HCT116 (cell line): ENCODE measurements around the gene BCL7A. TPM values are rescaled to one million over a fixed set of nuclear protein-coding genes. Genes with fewer than 3 reads are reported as not detected.

Experiments
- ATAC-seq: fragments of 200-7000 bp; cut with Tn5 transposase; 2 replicates; pipeline ENCODE4 v1.9.1; 2020; ENCODE audit warnings: mild to moderate bottlenecking, moderate library complexity
- BruUV-seq: library from RNA; stranded (reverse); fragments of 400-500 nt; replicated peaks from 2 replicates; lab custom pipeline; 2021; lab: Mats Ljungman, UMichigan
- CTCF ChIA-PET: fragments of 300-600 bp; sonication (Branson Sonifier 250); formaldehyde crosslinking; loops from one replicate; lab custom pipeline; 2021; ENCODE audit warnings: antibody characterized with exemption; lab: Charles Lee
- POLR2A ChIA-PET: fragments of 300-600, 350-600 bp; sonication (Branson Sonifier 250); formaldehyde crosslinking; loops from one replicate; lab custom pipeline; 2021; ENCODE audit warnings: antibody characterized with exemption; lab: Charles Lee
- RAD21 ChIA-PET, 2 experiments: fragments of 300-600 bp; sonication (Branson Sonifier 250); formaldehyde crosslinking; loops; one replicate each; lab custom pipeline; 2023; ENCODE audit warnings: low total read pairs in 2 of 2; ENCODE audit not compliant: uncharacterized antibody in 2 of 2, unreplicated experiment in 2 of 2, low non-redundant PET in 1 of 2; lab: Charles Lee
- DNase-seq: peaks from one replicate; pipeline ENCODE4 v3.0.0-alpha.2; 2010; ENCODE audit warnings: low read depth, low spot score
- H2AFZ ChIP-seq: fragments of 200-600 bp; shearing (Covaris generic), sonication (generic); 2 replicates; pipeline ENCODE4 v1.6.1; 2017; ENCODE audit warnings: low read depth, mixed run types, mixed read lengths, antibody characterized with exemption, low read length; ENCODE audit not compliant: poor library complexity, severe bottlenecking
- H3K27ac ChIP-seq: 2 replicates; pipeline ENCODE4 v1.5.1; 2012; ENCODE audit warnings: low read depth, low read length
- H3K27me3 ChIP-seq: fragments of 200-600 bp; sonication (generic); 2 replicates; pipeline ENCODE4 v1.6.1; 2016; ENCODE audit warnings: mixed run types, low read length, mixed read lengths; ENCODE audit not compliant: insufficient read depth
- H3K36me3 ChIP-seq, 2 experiments: fragments of 200-500 bp in 1 of 2; fragments of 200-600 bp in 1 of 2; sonication (Bioruptor generic) in 1 of 2; sonication (generic) in 1 of 2; 2 replicates each; pipeline versions ENCODE4 v1.5.1 to v1.6.1; 2014 to 2016; ENCODE audit warnings: low read length in 2 of 2, inconsistent platforms in 1 of 2, mixed read lengths in 1 of 2, mixed run types in 1 of 2; ENCODE audit not compliant: insufficient read depth in 2 of 2, control insufficient read depth in 1 of 2
- H3K4me1 ChIP-seq, 2 experiments: fragments of 200-600 bp in 1 of 2; sonication (generic) in 1 of 2; 2 replicates each; pipeline versions ENCODE4 v1.5.1 to v1.6.1; 2012 to 2017; ENCODE audit warnings: low read length in 2 of 2, inconsistent platforms in 1 of 2, mild to moderate bottlenecking in 1 of 2, mixed read lengths in 1 of 2, mixed run types in 1 of 2, moderate library complexity in 1 of 2; ENCODE audit not compliant: insufficient read depth in 2 of 2, control insufficient read depth in 1 of 2
- H3K4me2 ChIP-seq: fragments of 200-600 bp; sonication (generic); 2 replicates; pipeline ENCODE4 v1.6.1; 2017; ENCODE audit warnings: mixed run types, low read length, mixed read lengths
- H3K4me3 ChIP-seq, 2 experiments: fragments of 200-600 bp in 1 of 2; sonication (generic) in 1 of 2; replicated peaks in 1 of 2; 2 replicates each; pipeline ENCODE4 v1.5.1; 2011 to 2016; ENCODE audit warnings: low read length in 2 of 2, control low read depth in 1 of 2, low read depth in 1 of 2, mild to moderate bottlenecking in 1 of 2, mixed read lengths in 1 of 2, mixed run types in 1 of 2
- H3K79me2 ChIP-seq: fragments of 200-600 bp; sonication (generic); 2 replicates; pipeline ENCODE4 v1.6.1; 2017; ENCODE audit warnings: mild to moderate bottlenecking, mixed run types, low read length, moderate library complexity, mixed read lengths; ENCODE audit not compliant: insufficient read depth
- H3K9ac ChIP-seq: fragments of 200-600 bp; sonication (generic); 2 replicates; pipeline ENCODE4 v1.6.1; 2016; ENCODE audit warnings: low read length, mixed read lengths
- H3K9me2 ChIP-seq: fragments of 200-600 bp; sonication (generic), shearing (Covaris generic); 2 replicates; pipeline ENCODE4 v1.6.1; 2017; ENCODE audit warnings: mixed run types, mild to moderate bottlenecking, moderate library complexity; ENCODE audit not compliant: insufficient read depth
- H3K9me3 ChIP-seq, 2 experiments: fragments of 200-500 bp in 1 of 2; fragments of 200-600 bp in 1 of 2; sonication (Bioruptor generic) in 1 of 2; sonication (generic) in 1 of 2; 2 replicates each; pipeline ENCODE4 v1.6.1; 2014 to 2017; ENCODE audit warnings: low read length in 2 of 2, mixed read lengths in 2 of 2, inconsistent platforms in 1 of 2, low read depth in 1 of 2, mild to moderate bottlenecking in 1 of 2, mixed run types in 1 of 2, moderate library complexity in 1 of 2; ENCODE audit not compliant: control insufficient read depth in 1 of 2, insufficient read depth in 1 of 2
- H4K20me1 ChIP-seq: fragments of 200-600 bp; sonication (generic), shearing (Covaris generic); 2 replicates; pipeline ENCODE4 v1.6.1; 2017; ENCODE audit warnings: mixed run types, mild to moderate bottlenecking, moderate library complexity; ENCODE audit not compliant: insufficient read depth
- CBX3 ChIP-seq: IDR thresholded peaks from 2 replicates; pipeline ENCODE4 v1.6.1; 2012; ENCODE audit warnings: low read depth
- CEBPB ChIP-seq: IDR thresholded peaks from 2 replicates; pipeline ENCODE4 v1.6.1; 2012; ENCODE audit warnings: low read depth
- EGR1 ChIP-seq: IDR thresholded peaks from 2 replicates; pipeline ENCODE4 v1.6.1; 2012; ENCODE audit warnings: low read depth
- ELF1 ChIP-seq: IDR thresholded peaks from 2 replicates; pipeline ENCODE4 v1.6.1; 2012; ENCODE audit warnings: low read depth, borderline replicate concordance
- FOSL1 ChIP-seq: IDR thresholded peaks from 2 replicates; pipeline ENCODE4 v1.6.1; 2012; ENCODE audit warnings: low read depth
- JUND ChIP-seq: IDR thresholded peaks from 2 replicates; pipeline ENCODE4 v1.6.1; 2012
- POLR2A ChIP-seq: IDR thresholded peaks from 2 replicates; pipeline ENCODE4 v1.7.0; 2011; ENCODE audit warnings: borderline replicate concordance; ENCODE audit not compliant: insufficient read depth, insufficient read length; ENCODE audit errors: extremely low read depth
- POLR2AphosphoS5 ChIP-seq: IDR thresholded peaks from 2 replicates; pipeline ENCODE4 v1.6.1; 2011; ENCODE audit warnings: mild to moderate bottlenecking, low read depth, low read length, moderate library complexity
- RAD21 ChIP-seq: IDR thresholded peaks from 2 replicates; pipeline ENCODE4 v1.6.1; 2012; ENCODE audit warnings: low read depth, mild to moderate bottlenecking
- TCF7L2 ChIP-seq: IDR thresholded peaks from 2 replicates; pipeline ENCODE4 v1.7.0; 2011; ENCODE audit warnings: borderline replicate concordance, inconsistent platforms; ENCODE audit not compliant: insufficient read depth, insufficient read length; ENCODE audit errors: extremely low read depth
- YY1 ChIP-seq: IDR thresholded peaks from 2 replicates; pipeline ENCODE4 v1.6.1; 2011; ENCODE audit warnings: low read length, low read depth, moderate library complexity, mild to moderate bottlenecking; ENCODE audit not compliant: insufficient replicate concordance; ENCODE audit errors: extremely low read depth
- intact Hi-C: fragments of 100-400 bp; cut with micrococcal nuclease; formaldehyde crosslinking; loops from 2 replicates; pipeline ENCODE4 v1.10.0; 2022
- total RNA-seq: library from RNA; stranded (reverse); gene quantifications from one replicate; pipeline ENCODE4 v1.2.1, GENCODE V29; 2021; ENCODE audit not compliant: unreplicated experiment
- TF ChIP-seq, protein P1 (sequence below): IDR thresholded peaks from 2 replicates; pipeline ENCODE4 v1.6.1; 2012; ENCODE audit warnings: low read depth
- TF ChIP-seq, protein P2 (sequence below), 3 experiments: fragments of 200-600 bp in 1 of 3; sonication (generic) in 1 of 3; IDR thresholded peaks in 2 of 3; conservative IDR thresholded peaks in 1 of 3; 2 replicates each; pipeline ENCODE4 v1.5.1; 2012 to 2017; ENCODE audit warnings: low read depth in 2 of 3, low read length in 2 of 3, antibody characterized with exemption in 1 of 3, borderline replicate concordance in 1 of 3, control low read depth in 1 of 3, mild to moderate bottlenecking in 1 of 3, mixed read lengths in 1 of 3, mixed run types in 1 of 3, moderate library complexity in 1 of 3; ENCODE audit not compliant: insufficient read depth in 1 of 3
- TF ChIP-seq, protein P3 (sequence below): IDR thresholded peaks from 2 replicates; pipeline ENCODE4 v1.6.1; 2011; ENCODE audit warnings: mild to moderate bottlenecking, low read length, moderate library complexity; ENCODE audit not compliant: insufficient replicate concordance; ENCODE audit errors: extremely low read depth
- TF ChIP-seq, protein P4 (sequence below): IDR thresholded peaks from 2 replicates; pipeline ENCODE4 v1.6.1; 2012
- TF ChIP-seq, protein P5 (sequence below): IDR thresholded peaks from 2 replicates; pipeline ENCODE4 v1.6.1; 2012

Gene BCL7A
- total RNA-seq, 1 experiment from 2014 or later: 14.2 TPM

DNA sequence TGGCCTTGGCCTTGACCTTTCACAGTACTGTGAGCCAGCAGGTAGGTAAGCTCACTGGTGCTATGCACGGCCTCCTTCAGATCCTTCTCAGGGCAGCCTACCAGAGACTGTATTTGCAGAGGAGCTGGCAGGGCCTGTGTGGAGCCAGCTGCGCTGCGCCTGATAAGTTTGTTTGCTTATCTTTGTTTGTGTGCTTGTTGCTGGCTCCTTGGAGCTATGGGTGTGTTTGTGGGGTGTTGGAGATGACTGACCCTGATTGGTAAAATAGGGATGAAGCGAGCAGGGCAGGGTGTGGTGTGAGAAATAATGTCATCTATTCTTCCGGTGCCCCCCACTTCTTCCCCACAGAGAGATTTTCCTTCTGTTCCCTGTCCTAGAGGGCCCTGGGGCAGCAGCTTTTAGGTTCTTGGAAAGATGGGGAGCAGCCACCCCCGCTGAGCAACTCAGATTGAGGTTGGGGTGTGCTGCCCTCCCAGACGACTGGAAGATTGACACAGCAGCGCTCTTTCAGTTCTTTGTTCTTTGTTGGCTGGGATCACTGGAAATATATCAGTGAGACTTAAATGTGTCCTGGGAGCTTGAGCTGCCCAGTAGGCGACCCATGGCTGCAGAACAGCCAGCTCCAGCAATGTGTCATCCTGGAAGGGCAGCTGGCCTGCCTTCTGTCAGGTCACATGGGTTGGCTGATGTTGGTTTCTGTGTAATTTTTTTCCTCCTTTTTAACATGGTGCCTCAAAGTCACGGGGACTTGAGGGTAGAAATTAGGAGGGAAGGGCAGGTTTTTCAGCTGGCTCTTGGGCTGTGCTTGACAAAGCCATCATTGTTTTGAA is 76.5 kb downstream of the BCL7A start (continued):
- no peak for TF ChIP-seq CEBPB
- TF ChIP-seq ELF1: no peak

DNA sequence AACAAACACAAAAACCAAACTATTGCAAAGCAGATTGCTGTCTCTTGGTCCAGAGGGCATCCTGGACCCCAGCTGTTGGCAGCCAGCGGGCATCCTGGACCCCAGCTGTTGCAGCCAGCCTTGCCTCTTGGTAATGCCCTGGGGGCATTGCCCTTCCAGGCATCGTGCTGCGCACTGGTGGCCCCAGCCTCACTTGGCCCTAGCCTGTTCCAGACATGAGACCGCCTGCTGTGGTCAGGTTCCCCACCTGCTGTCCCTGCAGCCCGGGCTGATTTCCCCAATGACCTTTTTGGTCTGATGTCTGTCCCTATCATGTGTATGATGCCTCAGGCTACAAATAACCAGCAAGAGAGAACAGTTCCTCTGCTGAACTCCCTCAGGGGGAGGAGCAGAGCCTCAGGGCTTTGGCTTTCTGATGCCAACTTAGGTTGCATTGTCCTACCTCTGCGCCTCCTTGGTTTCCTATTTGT is 77.6 kb downstream of the BCL7A start:
- intact Hi-C loops: no loop called here
- H2AFZ ChIP-seq: no peak overlapping the region
- DNase-seq (no peak), ATAC-seq (no peak)
- no peak overlapping the region for H3K9ac ChIP-seq
- CTCF ChIA-PET: no interaction called here
- H3K27ac ChIP-seq: no peak overlapping the region
- peaks cover 10 to 29% of the 10 kb centered on the region in 2 experiments; a peak in 2 of 4 replicates for H3K4me1 ChIP-seq
- peaks cover 87% of the 10 kb centered on the region for H3K79me2 ChIP-seq
- H3K27me3 ChIP-seq: no peaks in the 10 kb centered on the region
- BruUV-seq: no TSS peak
- no peaks in the 10 kb centered on the region for H3K36me3 ChIP-seq
- POLR2A ChIA-PET: no interaction called here
- H3K4me2 ChIP-seq: no peak overlapping the region
- H3K9me3 ChIP-seq: no peaks in the 10 kb centered on the region; a peak in 1 of 4 replicates
- H3K9me2 ChIP-seq: no peaks in the 10 kb centered on the region
- 0 out of 2 replicates have a peak, but pooled peaks cover 4% of the 10 kb centered on the region for H4K20me1 ChIP-seq
- RAD21 ChIA-PET: no interaction called here
- no peak overlapping the region for H3K4me3 ChIP-seq
- TF ChIP-seq RAD21: no peak
- TF ChIP-seq, protein P1, sequence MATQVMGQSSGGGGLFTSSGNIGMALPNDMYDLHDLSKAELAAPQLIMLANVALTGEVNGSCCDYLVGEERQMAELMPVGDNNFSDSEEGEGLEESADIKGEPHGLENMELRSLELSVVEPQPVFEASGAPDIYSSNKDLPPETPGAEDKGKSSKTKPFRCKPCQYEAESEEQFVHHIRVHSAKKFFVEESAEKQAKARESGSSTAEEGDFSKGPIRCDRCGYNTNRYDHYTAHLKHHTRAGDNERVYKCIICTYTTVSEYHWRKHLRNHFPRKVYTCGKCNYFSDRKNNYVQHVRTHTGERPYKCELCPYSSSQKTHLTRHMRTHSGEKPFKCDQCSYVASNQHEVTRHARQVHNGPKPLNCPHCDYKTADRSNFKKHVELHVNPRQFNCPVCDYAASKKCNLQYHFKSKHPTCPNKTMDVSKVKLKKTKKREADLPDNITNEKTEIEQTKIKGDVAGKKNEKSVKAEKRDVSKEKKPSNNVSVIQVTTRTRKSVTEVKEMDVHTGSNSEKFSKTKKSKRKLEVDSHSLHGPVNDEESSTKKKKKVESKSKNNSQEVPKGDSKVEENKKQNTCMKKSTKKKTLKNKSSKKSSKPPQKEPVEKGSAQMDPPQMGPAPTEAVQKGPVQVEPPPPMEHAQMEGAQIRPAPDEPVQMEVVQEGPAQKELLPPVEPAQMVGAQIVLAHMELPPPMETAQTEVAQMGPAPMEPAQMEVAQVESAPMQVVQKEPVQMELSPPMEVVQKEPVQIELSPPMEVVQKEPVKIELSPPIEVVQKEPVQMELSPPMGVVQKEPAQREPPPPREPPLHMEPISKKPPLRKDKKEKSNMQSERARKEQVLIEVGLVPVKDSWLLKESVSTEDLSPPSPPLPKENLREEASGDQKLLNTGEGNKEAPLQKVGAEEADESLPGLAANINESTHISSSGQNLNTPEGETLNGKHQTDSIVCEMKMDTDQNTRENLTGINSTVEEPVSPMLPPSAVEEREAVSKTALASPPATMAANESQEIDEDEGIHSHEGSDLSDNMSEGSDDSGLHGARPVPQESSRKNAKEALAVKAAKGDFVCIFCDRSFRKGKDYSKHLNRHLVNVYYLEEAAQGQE: no peak
- TF ChIP-seq, protein P2, sequence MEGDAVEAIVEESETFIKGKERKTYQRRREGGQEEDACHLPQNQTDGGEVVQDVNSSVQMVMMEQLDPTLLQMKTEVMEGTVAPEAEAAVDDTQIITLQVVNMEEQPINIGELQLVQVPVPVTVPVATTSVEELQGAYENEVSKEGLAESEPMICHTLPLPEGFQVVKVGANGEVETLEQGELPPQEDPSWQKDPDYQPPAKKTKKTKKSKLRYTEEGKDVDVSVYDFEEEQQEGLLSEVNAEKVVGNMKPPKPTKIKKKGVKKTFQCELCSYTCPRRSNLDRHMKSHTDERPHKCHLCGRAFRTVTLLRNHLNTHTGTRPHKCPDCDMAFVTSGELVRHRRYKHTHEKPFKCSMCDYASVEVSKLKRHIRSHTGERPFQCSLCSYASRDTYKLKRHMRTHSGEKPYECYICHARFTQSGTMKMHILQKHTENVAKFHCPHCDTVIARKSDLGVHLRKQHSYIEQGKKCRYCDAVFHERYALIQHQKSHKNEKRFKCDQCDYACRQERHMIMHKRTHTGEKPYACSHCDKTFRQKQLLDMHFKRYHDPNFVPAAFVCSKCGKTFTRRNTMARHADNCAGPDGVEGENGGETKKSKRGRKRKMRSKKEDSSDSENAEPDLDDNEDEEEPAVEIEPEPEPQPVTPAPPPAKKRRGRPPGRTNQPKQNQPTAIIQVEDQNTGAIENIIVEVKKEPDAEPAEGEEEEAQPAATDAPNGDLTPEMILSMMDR (IDR thresholded peaks at IDR 0.05 in 2 of 3, conservative IDR thresholded peaks at IDR 0.05 in 1 of 3; ENCODE audit: borderline replicate concordance in 1 of 3, insufficient read depth in 1 of 3, low read depth in 2 of 3, low read length in 2 of 3): no peak
- no peak for TF ChIP-seq YY1
- no peak for TF ChIP-seq EGR1
- TF ChIP-seq, protein P3, sequence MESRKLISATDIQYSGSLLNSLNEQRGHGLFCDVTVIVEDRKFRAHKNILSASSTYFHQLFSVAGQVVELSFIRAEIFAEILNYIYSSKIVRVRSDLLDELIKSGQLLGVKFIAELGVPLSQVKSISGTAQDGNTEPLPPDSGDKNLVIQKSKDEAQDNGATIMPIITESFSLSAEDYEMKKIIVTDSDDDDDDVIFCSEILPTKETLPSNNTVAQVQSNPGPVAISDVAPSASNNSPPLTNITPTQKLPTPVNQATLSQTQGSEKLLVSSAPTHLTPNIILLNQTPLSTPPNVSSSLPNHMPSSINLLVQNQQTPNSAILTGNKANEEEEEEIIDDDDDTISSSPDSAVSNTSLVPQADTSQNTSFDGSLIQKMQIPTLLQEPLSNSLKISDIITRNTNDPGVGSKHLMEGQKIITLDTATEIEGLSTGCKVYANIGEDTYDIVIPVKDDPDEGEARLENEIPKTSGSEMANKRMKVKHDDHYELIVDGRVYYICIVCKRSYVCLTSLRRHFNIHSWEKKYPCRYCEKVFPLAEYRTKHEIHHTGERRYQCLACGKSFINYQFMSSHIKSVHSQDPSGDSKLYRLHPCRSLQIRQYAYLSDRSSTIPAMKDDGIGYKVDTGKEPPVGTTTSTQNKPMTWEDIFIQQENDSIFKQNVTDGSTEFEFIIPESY: no peak
- TF ChIP-seq FOSL1: no peak
- no peak for TF ChIP-seq CBX3
- TF ChIP-seq POLR2AphosphoS5: no peak
- no peak for TF ChIP-seq TCF7L2
- no peak for TF ChIP-seq JUND
- TF ChIP-seq, protein P4, sequence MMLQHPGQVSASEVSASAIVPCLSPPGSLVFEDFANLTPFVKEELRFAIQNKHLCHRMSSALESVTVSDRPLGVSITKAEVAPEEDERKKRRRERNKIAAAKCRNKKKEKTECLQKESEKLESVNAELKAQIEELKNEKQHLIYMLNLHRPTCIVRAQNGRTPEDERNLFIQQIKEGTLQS: no peak
- TF ChIP-seq POLR2A: no peak
- TF ChIP-seq, protein P5, sequence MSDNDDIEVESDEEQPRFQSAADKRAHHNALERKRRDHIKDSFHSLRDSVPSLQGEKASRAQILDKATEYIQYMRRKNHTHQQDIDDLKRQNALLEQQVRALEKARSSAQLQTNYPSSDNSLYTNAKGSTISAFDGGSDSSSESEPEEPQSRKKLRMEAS: no peak
- TF ChIP-seq ELF1: no peak
